Esophagus squamous epithelium (tissue), 5 donors: ENCODE results near the gene TRMT2A. TPM values are rescaled to one million over a fixed set of nuclear protein-coding genes. Genes with fewer than 3 reads are reported as not detected.

ENCODE experiments used
- DNase-seq: peaks from one replicate; lab custom pipeline; 2025; lab: John Stamatoyannopoulos, UW
- H3K27ac ChIP-seq, 4 donors: fragments of 200-600 bp; sonication (generic); one replicate each; pipeline ENCODE4 v1.5.1; 2016 to 2019; ENCODE audit warnings: mild to moderate bottlenecking in 1 of 4
- H3K27me3 ChIP-seq, 4 donors: fragments of 200-600 bp; sonication (generic); 1 replicate in 3 of 4; 2 replicates in 1 of 4; pipeline versions ENCODE4 v1.5.1 to v1.6.0; 2017 to 2021; ENCODE audit warnings: antibody characterized with exemption in 1 of 4
- H3K36me3 ChIP-seq, 3 donors: fragments of 200-600 bp; sonication (generic); one replicate each; pipeline ENCODE4 v1.5.1; 2016 to 2019
- H3K4me1 ChIP-seq, 3 donors: fragments of 200-600 bp; sonication (generic); one replicate each; pipeline ENCODE4 v1.5.1; 2017 to 2019
- H3K4me3 ChIP-seq, 4 donors: fragments of 200-600 bp; sonication (generic); 1 replicate in 3 of 4; 2 replicates in 1 of 4; pipeline ENCODE4 v1.5.1; 2016 to 2019; ENCODE audit warnings: mild to moderate bottlenecking in 2 of 4, moderate library complexity in 1 of 4
- H3K9me3 ChIP-seq, 3 donors: fragments of 200-600 bp; sonication (generic); one replicate each; pipeline ENCODE4 v1.5.1; 2016 to 2019
- POLR2A ChIP-seq, 4 donors: fragments of 450-650 bp; IDR thresholded peaks; one replicate each; pipeline ENCODE4 v1.6.1; 2017; ENCODE audit warnings: antibody characterized with exemption in 4 of 4, mild to moderate bottlenecking in 4 of 4, moderate library complexity in 3 of 4
- WGBS, 2 donors: methylation state at CpG; one replicate each; pipeline ENCODE4 v1.1.5; 2018; 5-methylcytosine and 5-hydroxymethylcytosine counted together
- intact Hi-C: fragments of 100-400 bp; cut with DNase I; formaldehyde crosslinking; loops from one replicate; pipeline ENCODE4 v1.15.0; 2022
- total RNA-seq, 4 donors: library from RNA; depleted of rRNA; stranded (reverse); fragments of >200 nt; gene quantifications; one replicate each; pipeline ENCODE4 v1.1.0, GENCODE V29; 2016
- TF ChIP-seq, protein P1 (sequence below), 6 experiments: fragments of 450-650 bp in 4 of 6; fragments of 200-600 bp in 2 of 6; sonication (generic) in 2 of 6; IDR thresholded peaks; one replicate each; pipeline ENCODE4 v1.5.1; 2016 to 2019; ENCODE audit warnings: antibody characterized with exemption in 6 of 6, mild to moderate bottlenecking in 4 of 6, moderate library complexity in 4 of 6
- donor health status: DM: yes; HTN: yes; CAD: no.

The TRMT2A gene
- total RNA-seq, 4 donors from 2014 or later, result 30.9 to 58.6 (median 41.3) TPM

DNA sequence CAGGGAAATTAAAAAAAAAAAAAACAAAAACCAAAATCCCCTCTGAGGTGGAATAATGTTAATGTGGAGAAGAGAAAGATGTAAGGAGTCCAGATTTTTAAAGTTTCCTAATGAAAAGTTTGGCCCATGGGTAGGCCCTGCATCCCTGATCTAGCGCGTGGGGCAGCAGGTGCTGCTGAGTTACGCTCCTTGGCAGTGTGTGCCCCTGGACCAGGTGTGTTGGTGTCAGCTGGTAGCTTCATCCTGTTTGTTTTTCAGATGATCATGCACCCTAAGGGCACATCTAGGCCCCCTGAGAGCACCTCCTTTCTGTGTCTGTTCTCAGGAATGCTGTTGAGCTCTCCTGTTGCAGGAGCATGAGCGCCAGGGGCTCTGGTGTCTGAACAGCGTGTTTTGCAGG is 30.3 kb downstream of the TRMT2A start:
- Histone ChIP-seq H3K9me3 (no peaks in the 10 kb centered on the region), H3K27ac (no peak overlapping the region), H3K4me3 (no peak overlapping the region), H3K27me3 (no peaks in the 10 kb centered on the region), H3K4me1 (peaks cover 9 to 35% (median 27%) of the 10 kb centered on the region in 3 donors), H3K36me3 (peaks cover 53 to 66% (median 57%) of the 10 kb centered on the region in 3 donors)
- TF ChIP-seq, protein P1, sequence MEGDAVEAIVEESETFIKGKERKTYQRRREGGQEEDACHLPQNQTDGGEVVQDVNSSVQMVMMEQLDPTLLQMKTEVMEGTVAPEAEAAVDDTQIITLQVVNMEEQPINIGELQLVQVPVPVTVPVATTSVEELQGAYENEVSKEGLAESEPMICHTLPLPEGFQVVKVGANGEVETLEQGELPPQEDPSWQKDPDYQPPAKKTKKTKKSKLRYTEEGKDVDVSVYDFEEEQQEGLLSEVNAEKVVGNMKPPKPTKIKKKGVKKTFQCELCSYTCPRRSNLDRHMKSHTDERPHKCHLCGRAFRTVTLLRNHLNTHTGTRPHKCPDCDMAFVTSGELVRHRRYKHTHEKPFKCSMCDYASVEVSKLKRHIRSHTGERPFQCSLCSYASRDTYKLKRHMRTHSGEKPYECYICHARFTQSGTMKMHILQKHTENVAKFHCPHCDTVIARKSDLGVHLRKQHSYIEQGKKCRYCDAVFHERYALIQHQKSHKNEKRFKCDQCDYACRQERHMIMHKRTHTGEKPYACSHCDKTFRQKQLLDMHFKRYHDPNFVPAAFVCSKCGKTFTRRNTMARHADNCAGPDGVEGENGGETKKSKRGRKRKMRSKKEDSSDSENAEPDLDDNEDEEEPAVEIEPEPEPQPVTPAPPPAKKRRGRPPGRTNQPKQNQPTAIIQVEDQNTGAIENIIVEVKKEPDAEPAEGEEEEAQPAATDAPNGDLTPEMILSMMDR (IDR thresholded peaks at IDR 0.05), result no peak
- TF ChIP-seq POLR2A (IDR thresholded peaks at IDR 0.05), result no peak
- intact Hi-C loops, result no loop called here
- 92 to 97% methylated on average over 5 of the region's 5 CpGs for WGBS, 2 donors
- DNase-seq, result no peak

DNA sequence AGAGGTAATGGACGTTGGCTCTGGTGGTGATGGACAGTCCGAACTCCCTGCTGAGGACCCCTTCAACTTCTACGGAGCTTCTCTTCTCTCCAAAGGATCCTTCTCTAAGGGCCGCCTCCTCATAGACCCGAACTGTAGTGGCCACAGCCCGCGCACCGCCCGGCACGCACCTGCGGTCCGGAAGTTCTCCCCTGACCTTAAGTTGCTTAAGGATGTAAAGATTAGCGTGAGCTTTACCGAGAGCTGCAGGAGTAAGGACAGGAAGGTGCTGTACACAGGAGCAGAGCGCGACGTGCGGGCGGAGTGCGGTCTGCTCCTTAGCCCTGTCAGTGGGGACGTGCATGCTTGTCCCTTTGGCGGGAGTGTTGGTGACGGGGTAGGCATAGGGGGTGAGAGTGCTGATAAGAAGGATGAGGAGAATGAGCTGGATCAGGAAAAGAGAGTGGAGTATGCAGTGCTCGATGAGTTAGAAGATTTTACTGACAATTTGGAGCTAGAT is 30.9 kb downstream of the TRMT2A start:
- no peak for DNase-seq
- 87 to 91% methylated on average over 13 to 17 of the region's 24 CpGs for WGBS, 2 donors
- TF ChIP-seq POLR2A (IDR thresholded peaks at IDR 0.05), result no peak
- TF ChIP-seq, protein P1 (IDR thresholded peaks at IDR 0.05), result no peak
- peaks cover 15 to 41% (median 33%) of the 10 kb centered on the region in 3 donors for H3K4me1 ChIP-seq
- no peak overlapping the region for H3K27ac ChIP-seq
- intact Hi-C loops, result no loop called here
- no peaks in the 10 kb centered on the region for H3K27me3 ChIP-seq
- no peaks in the 10 kb centered on the region for H3K9me3 ChIP-seq
- H3K4me3 ChIP-seq, result no peak overlapping the region
- peaks cover 48 to 60% (median 51%) of the 10 kb centered on the region in 3 donors for H3K36me3 ChIP-seq

DNA sequence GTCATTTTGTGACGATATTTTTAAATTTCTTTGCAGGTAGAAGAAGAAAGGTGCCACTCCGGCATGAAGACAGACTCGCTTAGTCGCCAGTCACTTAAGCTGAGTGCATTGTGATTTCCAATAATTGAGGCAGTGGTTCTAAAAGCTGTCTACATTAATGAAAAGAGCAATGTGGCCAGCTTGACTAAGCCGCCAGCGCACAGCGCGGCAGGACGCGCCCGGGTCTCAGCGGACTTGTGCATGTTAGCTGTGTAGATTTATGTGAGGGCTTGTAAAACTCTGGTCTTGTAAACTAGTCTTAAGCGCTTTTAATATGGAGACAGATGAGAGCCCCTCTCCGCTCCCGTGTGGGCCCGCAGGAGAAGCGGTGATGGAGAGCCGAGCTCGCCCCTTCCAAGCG is 31.4 kb downstream of the TRMT2A start:
- TF ChIP-seq, protein P1 (IDR thresholded peaks at IDR 0.05), result no peak
- TF ChIP-seq POLR2A (IDR thresholded peaks at IDR 0.05), result no peak
- intact Hi-C loops, result no loop called here
- WGBS, 2 donors, result 95 to 97% methylated on average over 17 to 18 of the region's 20 CpGs
- Histone ChIP-seq H3K4me1 (peaks cover 20 to 46% (median 37%) of the 10 kb centered on the region in 3 donors), H3K27ac (no peak overlapping the region), H3K9me3 (no peaks in the 10 kb centered on the region), H3K36me3 (peaks cover 45 to 55% (median 46%) of the 10 kb centered on the region in 3 donors), H3K4me3 (no peak overlapping the region), H3K27me3 (no peaks in the 10 kb centered on the region)
- DNase-seq, result no peak

DNA sequence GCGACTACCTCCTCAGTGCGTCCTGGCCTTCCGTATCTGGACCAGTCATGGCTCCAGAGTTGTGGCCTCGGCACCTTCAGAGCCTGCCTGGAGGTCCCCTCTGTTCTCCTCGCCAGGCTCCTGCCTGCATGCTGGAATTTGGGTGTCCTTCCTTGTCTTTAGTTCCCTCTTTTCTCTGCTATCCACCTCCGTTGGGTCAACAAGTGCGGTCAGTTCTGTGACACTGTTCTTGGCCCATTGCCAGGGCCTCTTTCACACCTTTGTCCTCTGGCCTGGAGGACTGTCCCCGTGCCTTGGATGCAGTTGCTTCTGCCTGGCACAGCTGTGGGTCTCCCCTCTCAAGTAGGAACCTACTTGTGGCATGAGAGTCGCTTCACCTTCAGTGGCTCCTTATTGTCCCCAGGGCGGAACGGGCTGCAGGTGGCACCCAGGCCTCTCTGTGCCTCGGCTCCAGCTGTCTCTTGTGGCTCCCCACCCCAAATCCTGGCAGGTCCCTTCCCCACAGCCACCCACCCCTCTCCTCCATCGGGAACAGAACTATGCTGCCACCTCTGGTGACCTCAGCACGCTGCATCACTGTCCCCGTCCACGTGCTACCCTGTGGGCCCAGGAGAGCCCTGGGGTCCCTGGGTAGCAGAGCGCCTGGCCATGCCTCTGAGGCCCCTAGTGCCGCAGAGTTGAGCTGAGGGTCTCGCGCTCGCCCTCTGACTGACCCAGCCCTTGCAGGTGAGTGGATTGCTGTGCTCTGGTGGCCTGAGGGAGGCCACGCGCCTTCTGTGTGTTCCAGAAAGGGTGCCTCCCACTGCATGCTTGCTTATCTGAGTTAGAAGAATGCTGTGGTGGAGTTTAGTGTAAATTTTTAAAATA is 32.2 kb downstream of the TRMT2A start:
- H3K4me3 ChIP-seq, result no peak overlapping the region
- H3K27ac ChIP-seq, result no peak overlapping the region
- 76 to 77% methylated on average over 9 to 15 of the region's 23 CpGs for WGBS, 2 donors
- peaks cover 23 to 48% (median 37%) of the 10 kb centered on the region in 3 donors for H3K4me1 ChIP-seq
- no peak for DNase-seq
- peaks cover 39 to 46% (median 40%) of the 10 kb centered on the region in 3 donors for H3K36me3 ChIP-seq
- H3K9me3 ChIP-seq, result no peaks in the 10 kb centered on the region
- intact Hi-C loops, result no loop called here
- no peak for TF ChIP-seq POLR2A (IDR thresholded peaks at IDR 0.05)
- TF ChIP-seq, protein P1 (IDR thresholded peaks at IDR 0.05), result peak in 1 of 6 experiments; percentile 35
- no peaks in the 10 kb centered on the region for H3K27me3 ChIP-seq
